Left lung (tissue), 10 donors: Measurements from ENCODE around the gene SELENOF. TPM values are rescaled to one million over a fixed set of nuclear protein-coding genes. Genes with fewer than 3 reads are reported as not detected.

Experiments used
- ATAC-seq: fragments of 200-7000 bp; cut with Tn5 transposase; one replicate; pipeline ENCODE4 v1.9.1; 2020; ENCODE audit warnings: moderate library complexity
- DNase-seq, 4 donors: peaks; one replicate each; pipeline ENCODE4 v3.0.0-alpha.2; 2013 to 2020
- H3K27ac ChIP-seq, 2 donors: fragments of 200-600 bp; sonication (generic) in 1 of 2; one replicate each; pipeline versions ENCODE4 v1.5.0 to v1.8.0; 2020 to 2021
- H3K27me3 ChIP-seq, 2 donors: fragments of 200-600 bp; sonication (generic) in 1 of 2; one replicate each; pipeline versions ENCODE4 v1.5.0 to v1.8.0; 2020 to 2021
- H3K36me3 ChIP-seq, 2 donors: fragments of 200-600 bp; sonication (generic) in 1 of 2; one replicate each; pipeline versions ENCODE4 v1.5.0 to v1.8.0; 2020 to 2021
- H3K4me1 ChIP-seq, 2 donors: fragments of 200-600 bp; one replicate each; pipeline ENCODE4 v1.8.0; 2021
- H3K4me3 ChIP-seq, 2 donors: fragments of 200-600 bp; sonication (generic) in 1 of 2; one replicate each; pipeline versions ENCODE4 v1.5.0 to v1.8.0; 2020 to 2021; ENCODE audit warnings: mild to moderate bottlenecking in 1 of 2
- H3K9me3 ChIP-seq, 2 donors: fragments of 200-600 bp; sonication (generic) in 1 of 2; one replicate each; pipeline versions ENCODE4 v1.5.0 to v1.8.0; 2020 to 2021
- intact Hi-C, 2 donors: fragments of 100-400 bp; cut with DNase I; formaldehyde crosslinking; loops; one replicate each; pipeline versions ENCODE4 v1.11.2 to v1.14.2; 2022
- polyA plus RNA-seq, 6 donors: library from polyadenylated mRNA; unstranded; fragments of 120-200 nt; gene quantifications; one replicate each; pipeline ENCODE4 v1.2.1, GENCODE V29; 2013; ENCODE audit not compliant: insufficient read length in 6 of 6
- total RNA-seq, 2 donors: library from RNA; stranded (reverse); fragmentation: NEBNext Ultra II Directional; extraction: Animal tissue kit (Norgen Biotek cat#: 25700); gene quantifications; one replicate each; pipeline ENCODE4 v1.2.1, GENCODE V29; 2021
- TF ChIP-seq, protein P1 (sequence below), 2 donors: fragments of 200-600 bp; sonication (generic) in 1 of 2; IDR thresholded peaks; one replicate each; pipeline versions ENCODE4 v1.5.0 to v1.8.0; 2021; ENCODE audit warnings: antibody characterized with exemption in 2 of 2
- donor health status: DM: no; HTN: yes; CAD: no.
- donor health status: DM: no; HTN: no; CAD: no.

Gene SELENOF
- total and polyA plus RNA-seq, 8 donors = 217 to 302 (median 270) TPM

DNA sequence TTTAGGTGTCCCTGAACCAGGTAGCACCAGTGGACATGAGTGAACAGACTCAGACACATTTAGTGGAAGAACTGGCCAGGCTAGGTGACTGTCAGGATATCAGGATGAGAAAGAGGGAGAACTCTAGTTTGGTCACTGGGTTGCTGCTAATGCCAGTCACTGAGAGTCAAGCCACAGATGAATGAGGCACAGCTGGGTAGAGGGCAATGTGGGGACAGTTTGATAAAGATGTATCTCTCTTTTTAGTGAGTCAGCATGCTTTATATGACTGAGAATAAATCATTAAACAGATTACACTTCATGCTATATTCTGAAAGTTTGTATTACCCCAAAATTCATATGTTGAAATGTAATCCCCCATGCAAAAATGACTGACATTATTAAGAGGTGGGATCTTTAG lies 87.1 kb downstream of the SELENOF start:
- H3K9me3 ChIP-seq = no peaks in the 10 kb centered on the region
- ATAC-seq (no peak), DNase-seq (no peak)
- no peak overlapping the region for H3K4me3 ChIP-seq
- no peaks in the 10 kb centered on the region for H3K4me1 ChIP-seq
- TF ChIP-seq, protein P1, sequence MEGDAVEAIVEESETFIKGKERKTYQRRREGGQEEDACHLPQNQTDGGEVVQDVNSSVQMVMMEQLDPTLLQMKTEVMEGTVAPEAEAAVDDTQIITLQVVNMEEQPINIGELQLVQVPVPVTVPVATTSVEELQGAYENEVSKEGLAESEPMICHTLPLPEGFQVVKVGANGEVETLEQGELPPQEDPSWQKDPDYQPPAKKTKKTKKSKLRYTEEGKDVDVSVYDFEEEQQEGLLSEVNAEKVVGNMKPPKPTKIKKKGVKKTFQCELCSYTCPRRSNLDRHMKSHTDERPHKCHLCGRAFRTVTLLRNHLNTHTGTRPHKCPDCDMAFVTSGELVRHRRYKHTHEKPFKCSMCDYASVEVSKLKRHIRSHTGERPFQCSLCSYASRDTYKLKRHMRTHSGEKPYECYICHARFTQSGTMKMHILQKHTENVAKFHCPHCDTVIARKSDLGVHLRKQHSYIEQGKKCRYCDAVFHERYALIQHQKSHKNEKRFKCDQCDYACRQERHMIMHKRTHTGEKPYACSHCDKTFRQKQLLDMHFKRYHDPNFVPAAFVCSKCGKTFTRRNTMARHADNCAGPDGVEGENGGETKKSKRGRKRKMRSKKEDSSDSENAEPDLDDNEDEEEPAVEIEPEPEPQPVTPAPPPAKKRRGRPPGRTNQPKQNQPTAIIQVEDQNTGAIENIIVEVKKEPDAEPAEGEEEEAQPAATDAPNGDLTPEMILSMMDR (IDR thresholded peaks at IDR 0.05) = no peak
- no peak overlapping the region for H3K27ac ChIP-seq
- H3K36me3 ChIP-seq = no peaks in the 10 kb centered on the region
- intact Hi-C loops = no loop called here
- H3K27me3 ChIP-seq = no peaks in the 10 kb centered on the region

DNA sequence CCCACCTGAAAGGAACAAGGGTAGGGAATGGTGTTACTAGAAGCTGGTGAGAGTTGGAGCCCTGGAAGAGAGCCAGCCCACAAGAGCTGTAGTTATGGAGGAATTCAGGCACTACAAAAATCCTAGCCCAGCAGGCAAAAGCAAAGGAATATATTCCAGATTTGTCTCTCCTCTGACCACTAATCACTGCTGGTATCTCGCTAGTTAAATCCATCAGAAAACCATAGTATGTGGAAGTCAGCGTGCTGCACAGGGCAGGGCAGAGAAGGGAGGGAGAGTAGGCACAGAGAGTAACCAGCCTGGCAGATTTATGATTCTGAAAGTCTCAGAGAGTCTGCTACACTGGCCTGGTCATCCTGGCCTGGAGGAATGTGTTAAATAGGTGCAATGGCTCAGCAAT lies 88.6 kb downstream of the SELENOF start:
- intact Hi-C loops = no loop called here
- no peaks in the 10 kb centered on the region for H3K4me1 ChIP-seq
- TF ChIP-seq, protein P1 (IDR thresholded peaks at IDR 0.05) = no peak
- ATAC-seq = peak; percentile 32
- no peak overlapping the region for H3K4me3 ChIP-seq
- DNase-seq = peak in 1 of 4 donors; percentile 38
- no peaks in the 10 kb centered on the region for H3K36me3 ChIP-seq
- H3K27ac ChIP-seq = no peak overlapping the region
- H3K27me3 ChIP-seq = no peaks in the 10 kb centered on the region
- no peaks in the 10 kb centered on the region for H3K9me3 ChIP-seq

DNA sequence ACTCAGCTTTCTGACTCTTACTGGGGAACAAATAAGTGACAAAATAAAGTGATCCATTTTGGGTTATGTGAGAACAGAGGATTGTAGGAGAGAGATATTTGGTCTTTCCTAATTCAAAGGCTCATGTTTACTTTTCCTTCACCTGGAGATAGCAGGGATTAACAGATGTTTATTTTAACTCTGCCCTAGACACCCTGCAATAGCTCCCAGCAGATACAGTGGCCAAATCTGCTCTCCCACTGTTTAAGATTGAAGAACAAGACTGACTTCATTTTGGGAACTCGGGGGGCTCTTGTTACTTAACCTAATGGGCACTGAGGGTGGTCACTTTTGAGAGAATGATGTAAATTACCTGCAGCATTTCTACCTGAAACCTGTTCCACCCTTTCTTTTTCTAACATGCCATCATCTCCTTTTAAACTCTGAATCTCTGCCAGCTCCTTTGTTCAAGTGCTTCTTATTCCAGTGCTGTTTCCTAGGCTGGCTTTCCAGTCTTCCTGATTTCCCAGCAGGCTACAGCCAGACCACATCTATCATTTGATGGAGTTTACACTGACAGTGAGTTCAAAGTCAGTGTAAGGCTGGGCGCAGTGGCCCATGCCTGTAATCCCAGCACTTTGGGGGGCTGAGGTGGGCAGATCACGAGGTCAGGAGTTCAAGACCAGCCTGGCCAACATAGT lies 90.0 kb downstream of the SELENOF start:
- DNase-seq (peak in 1 of 4 donors; percentile 13), ATAC-seq (peak; percentile 43)
- Histone ChIP-seq H3K9me3 (no peaks in the 10 kb centered on the region), H3K4me1 (no peaks in the 10 kb centered on the region), H3K27ac (no peak overlapping the region), H3K27me3 (no peaks in the 10 kb centered on the region), H3K36me3 (no peaks in the 10 kb centered on the region), H3K4me3 (no peak overlapping the region)
- TF ChIP-seq, protein P1 (IDR thresholded peaks at IDR 0.05) = no peak
- intact Hi-C loops = no loop called here

DNA sequence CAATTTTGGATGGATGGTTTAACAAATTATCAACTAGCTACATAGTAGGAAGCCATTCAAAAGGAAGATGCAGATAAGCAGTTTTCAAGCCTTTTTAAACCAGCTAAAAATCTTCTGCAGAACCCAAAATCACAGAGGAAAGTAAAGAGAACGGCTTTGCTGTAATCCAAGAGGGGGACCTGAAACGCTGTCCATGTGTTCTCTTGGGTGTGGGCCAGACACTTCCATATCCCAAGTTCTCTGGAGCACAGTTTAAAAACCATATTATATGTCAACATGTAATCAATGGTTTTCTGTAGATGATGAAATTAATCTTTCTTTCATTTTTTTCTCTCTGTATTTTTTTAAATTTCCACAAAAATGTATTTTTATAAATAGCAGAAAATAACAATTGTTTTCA lies 90.5 kb downstream of the SELENOF start:
- Histone ChIP-seq H3K9me3 (no peaks in the 10 kb centered on the region), H3K27me3 (no peaks in the 10 kb centered on the region), H3K27ac (no peak overlapping the region), H3K4me1 (no peaks in the 10 kb centered on the region), H3K4me3 (no peak overlapping the region), H3K36me3 (no peaks in the 10 kb centered on the region)
- intact Hi-C loops = no loop called here
- DNase-seq (peak in 1 of 4 donors; percentile 16), ATAC-seq (no peak)
- TF ChIP-seq, protein P1 (IDR thresholded peaks at IDR 0.05) = no peak

DNA sequence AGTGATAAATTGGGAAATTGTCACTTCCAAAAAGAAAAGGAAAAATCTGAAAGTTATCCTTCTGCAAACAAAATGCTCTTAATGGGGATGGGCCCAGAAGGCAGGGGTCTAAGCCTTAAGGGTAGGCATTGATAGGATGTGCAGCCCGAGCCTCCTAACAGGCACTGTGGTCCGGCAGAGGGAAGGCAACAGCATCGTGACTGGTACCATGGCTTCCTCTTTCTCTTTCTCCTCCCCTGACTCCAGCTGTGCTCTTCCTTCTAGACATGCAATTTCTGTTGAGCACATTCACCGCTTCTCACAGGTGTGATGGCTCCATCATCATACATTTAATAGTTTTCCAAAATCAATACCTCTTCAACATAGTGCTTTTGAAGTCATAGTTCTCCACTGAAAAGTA lies 91.5 kb downstream of the SELENOF start:
- peak; percentile 31 for ATAC-seq
- H3K4me1 ChIP-seq = no peaks in the 10 kb centered on the region
- intact Hi-C loops = no loop called here
- H3K9me3 ChIP-seq = no peaks in the 10 kb centered on the region
- TF ChIP-seq, protein P1 (IDR thresholded peaks at IDR 0.05) = no peak
- H3K27ac ChIP-seq = no peak overlapping the region
- no peaks in the 10 kb centered on the region for H3K27me3 ChIP-seq
- DNase-seq = no peak
- H3K4me3 ChIP-seq = no peak overlapping the region
- H3K36me3 ChIP-seq = no peaks in the 10 kb centered on the region
